KOPT-K1 (cell line): ENCODE data around the gene AUTS2.

ENCODE experiments used
- H3K27ac ChIP-seq: fragments of 200-600 bp; sonication (generic); 2 replicates; pipeline ENCODE4 v1.5.1; 2016; ENCODE audit warnings: antibody characterized with exemption, mild to moderate bottlenecking, low read depth, low read length; ENCODE audit not compliant: poor library complexity, severe bottlenecking
- H3K36me3 ChIP-seq: fragments of 200-600 bp; sonication (generic); 2 replicates; pipeline ENCODE4 v1.5.1; 2017; ENCODE audit warnings: antibody characterized with exemption, mild to moderate bottlenecking, low read length, moderate library complexity; ENCODE audit not compliant: insufficient read depth
- H3K9me3 ChIP-seq: fragments of 200-600 bp; sonication (generic); 2 replicates; pipeline ENCODE4 v1.5.1; 2017; ENCODE audit warnings: antibody characterized with exemption, low read length, mild to moderate bottlenecking; ENCODE audit not compliant: insufficient read depth, poor library complexity, severe bottlenecking

The AUTS2 gene

DNA sequence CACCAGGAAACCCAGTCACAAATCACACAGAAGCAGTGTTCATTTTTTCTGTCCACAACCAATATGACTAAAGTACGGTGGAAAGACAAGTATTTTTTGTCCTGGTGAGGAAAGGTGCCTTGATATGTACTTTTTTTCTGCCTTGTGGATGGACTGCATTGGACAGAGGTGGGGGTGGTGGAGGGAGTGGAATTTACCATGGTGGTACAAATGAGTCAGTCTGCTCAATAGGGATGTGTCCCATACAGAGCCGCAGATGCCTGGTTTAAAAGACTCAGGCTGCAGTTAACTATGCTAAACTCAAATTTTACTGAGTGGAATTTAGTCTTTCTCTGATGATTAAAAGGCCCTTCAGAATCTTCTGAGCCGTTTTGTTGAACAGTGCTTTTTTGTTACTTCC is 859.2 kb downstream of the AUTS2 start:
- no peaks in the 10 kb centered on the region for H3K9me3 ChIP-seq
- H3K36me3 ChIP-seq, result no peaks in the 10 kb centered on the region
- no peak overlapping the region for H3K27ac ChIP-seq

DNA sequence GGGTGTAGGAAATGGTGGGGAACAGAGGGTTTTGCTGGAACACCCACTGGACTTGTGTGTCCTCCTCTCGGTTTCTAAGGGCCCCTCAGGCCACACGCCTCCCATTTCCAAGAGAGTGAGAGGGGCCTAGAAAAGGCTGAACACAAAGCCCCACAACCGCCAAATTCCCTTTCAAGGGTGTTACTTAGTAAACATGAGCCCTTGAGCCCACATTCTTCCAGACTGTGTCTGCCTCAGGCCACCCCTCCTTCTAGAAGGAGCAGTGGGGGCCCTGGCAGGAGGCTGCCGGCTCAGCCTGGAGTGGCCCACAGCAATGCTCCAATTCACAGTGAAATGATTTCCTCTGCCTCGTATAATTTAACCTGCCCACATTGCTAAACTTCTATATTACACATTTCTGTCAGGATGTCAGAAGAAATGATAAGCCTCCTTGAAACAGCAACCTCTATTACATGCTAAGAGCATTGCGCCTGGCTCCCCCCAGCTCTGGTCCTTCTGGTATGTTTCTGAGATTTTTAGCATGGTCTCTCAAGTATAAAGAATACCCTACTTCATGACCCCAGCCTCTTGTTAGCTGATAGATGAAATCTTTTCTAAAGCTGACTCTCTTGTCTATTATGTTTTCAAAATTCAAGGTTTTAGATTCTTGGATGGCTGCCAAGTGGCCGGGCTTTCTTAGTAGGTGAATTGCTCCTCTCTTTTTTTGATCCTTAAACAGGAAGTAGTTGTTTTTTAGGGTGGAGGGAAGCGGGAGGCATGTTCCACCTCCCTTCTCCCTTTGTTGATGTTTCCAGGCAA is 859.8 kb downstream of the AUTS2 start:
- Histone ChIP-seq H3K36me3 (no peaks in the 10 kb centered on the region), H3K27ac (no peak overlapping the region), H3K9me3 (no peaks in the 10 kb centered on the region)

GRCh38 chr7:70458745-70459144 is 860.5 kb downstream of the AUTS2 start:
- Histone ChIP-seq H3K36me3 (no peaks in the 10 kb centered on the region), H3K27ac (no peak overlapping the region), H3K9me3 (no peaks in the 10 kb centered on the region)

DNA sequence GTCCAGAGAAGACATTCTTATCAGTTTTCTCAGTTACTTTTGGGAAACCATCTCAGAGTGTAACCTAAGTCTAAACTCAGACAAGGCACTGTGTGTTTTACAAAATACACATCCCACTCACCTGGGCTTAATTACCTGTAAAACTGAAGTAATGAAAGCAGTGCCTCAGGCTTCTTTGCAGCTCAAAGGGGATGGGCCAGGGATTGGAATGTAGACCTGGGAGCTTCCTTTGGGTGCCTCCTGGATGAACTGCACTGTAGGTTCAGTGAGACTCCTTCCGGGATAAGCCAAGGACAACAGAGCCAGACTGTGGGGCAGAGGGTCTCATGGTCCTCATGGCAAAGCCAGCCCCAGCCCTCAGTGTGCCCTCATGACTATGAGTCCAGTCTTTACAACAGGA is 861.3 kb downstream of the AUTS2 start:
- no peak overlapping the region for H3K27ac ChIP-seq
- H3K9me3 ChIP-seq, result no peaks in the 10 kb centered on the region
- H3K36me3 ChIP-seq, result no peaks in the 10 kb centered on the region

DNA sequence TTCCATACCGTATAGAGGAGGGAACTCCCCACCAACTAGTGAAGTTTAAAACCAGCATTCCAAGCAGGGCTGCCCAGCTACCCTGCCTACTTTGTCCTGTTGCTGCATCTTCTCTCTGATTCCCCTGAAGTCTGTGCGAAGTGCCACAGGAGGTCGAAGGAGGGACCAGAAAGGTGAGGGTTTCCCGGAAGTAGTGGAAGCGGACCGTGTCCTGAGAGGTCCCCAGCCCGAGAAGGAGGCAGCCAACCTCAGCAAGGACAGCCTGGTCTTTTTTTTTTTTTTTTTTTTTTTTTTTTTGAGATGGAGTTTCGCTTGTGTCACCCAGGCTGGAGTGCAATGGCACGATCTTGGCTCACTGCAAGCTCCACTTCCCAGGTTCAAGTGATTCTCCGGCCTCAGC is 861.8 kb downstream of the AUTS2 start:
- no peaks in the 10 kb centered on the region for H3K9me3 ChIP-seq
- H3K36me3 ChIP-seq, result no peaks in the 10 kb centered on the region
- no peak overlapping the region for H3K27ac ChIP-seq

DNA sequence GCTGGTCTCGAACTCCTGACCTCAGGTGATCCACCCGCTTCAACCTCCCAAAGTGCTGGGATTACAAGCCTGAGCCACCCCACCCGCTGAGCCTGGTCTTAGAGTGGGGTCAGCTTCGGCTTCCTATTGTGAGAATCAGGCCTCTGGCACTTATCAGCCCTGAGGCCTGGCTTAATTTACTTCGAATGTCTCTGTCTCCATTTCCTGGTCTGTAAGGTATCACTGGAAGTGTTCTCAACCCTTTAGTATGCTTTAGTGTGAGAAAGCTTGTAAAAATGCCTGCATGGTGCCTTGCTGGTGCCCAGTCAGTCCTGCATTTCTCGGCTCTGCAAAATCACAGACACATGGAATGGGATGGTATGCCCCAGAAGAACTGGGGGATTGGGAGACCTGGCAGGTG is 862.3 kb downstream of the AUTS2 start:
- Histone ChIP-seq H3K9me3 (no peaks in the 10 kb centered on the region), H3K27ac (no peak overlapping the region), H3K36me3 (no peaks in the 10 kb centered on the region)

- Histone ChIP-seq H3K36me3 (no peaks in the 10 kb centered on the region), H3K9me3 (no peaks in the 10 kb centered on the region)
These were observed 865.2 kb downstream of the AUTS2 start for GRCh38 chr7:70463352-70463938.

DNA sequence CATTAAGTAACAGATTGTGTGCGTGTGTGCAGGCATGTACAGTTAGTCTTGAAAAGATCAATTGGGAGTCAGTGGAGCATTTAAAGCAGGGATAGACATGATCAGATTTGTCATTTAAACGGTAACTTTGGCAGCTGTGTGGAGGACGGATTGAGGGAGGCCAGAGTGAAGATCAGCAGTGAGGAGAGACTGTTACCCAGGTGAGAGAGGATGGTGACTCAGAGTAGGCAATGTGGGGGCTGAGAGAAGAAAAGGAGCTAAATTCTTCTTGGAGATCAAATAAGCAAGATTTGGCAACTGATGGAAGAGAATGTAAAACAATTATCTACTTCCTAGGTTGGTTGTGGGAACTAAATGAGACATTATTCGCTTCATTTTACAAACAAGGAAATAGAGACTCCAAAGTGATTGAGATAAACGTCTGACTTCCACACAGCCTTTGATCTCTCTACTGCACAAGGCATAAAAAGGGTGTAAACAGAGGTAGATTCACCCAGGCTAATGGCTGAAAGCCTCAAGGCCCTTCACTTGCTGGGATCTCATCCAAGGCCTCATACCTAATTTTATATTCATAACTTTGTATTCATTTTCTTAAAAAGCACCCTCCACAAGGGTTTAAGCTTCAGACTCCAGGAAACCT is 868.6 kb downstream of the AUTS2 start:
- Histone ChIP-seq H3K36me3 (no peaks in the 10 kb centered on the region), H3K9me3 (no peaks in the 10 kb centered on the region), H3K27ac (no peak overlapping the region)

More at GRCh38 chr7:70463352-70463938, 865.2 kb downstream of the AUTS2 start:
- H3K27ac ChIP-seq, result no peak overlapping the region

- Histone ChIP-seq H3K27ac (no peak overlapping the region), H3K9me3 (no peaks in the 10 kb centered on the region), H3K36me3 (no peaks in the 10 kb centered on the region)
These were observed 872.5 kb downstream of the AUTS2 start for GRCh38 chr7:70470746-70471145.

DNA sequence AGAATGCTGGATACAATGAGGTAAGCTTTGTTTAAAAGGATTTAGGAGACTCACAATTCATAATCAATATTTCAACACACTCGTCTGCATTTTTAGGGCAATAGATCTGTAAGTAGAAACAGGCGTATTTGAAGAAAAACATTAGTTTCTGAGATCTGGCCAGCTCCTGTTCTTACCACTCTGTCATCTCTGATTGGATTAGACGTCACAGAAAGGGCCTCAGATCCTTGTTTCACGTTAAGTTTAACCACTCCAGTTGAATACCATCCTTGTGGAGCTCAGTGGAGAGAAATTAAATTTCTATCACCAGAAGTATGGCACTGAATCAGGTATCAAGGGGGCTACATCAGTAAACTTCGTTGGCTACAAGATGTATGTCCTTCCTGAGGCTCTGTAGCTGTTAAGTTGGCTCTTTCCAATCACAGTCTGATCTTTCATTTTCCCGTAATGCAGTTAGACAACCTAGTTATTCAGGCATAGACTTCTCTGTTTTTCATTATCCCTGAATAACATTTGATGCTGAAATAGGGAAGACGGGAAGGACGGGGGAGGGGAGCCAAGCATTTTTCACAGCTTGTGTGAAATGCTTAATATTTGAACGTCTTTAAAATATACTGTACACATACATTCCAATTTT is 874.4 kb downstream of the AUTS2 start:
- no peak overlapping the region for H3K27ac ChIP-seq
- no peaks in the 10 kb centered on the region for H3K9me3 ChIP-seq
- H3K36me3 ChIP-seq, result no peaks in the 10 kb centered on the region

DNA sequence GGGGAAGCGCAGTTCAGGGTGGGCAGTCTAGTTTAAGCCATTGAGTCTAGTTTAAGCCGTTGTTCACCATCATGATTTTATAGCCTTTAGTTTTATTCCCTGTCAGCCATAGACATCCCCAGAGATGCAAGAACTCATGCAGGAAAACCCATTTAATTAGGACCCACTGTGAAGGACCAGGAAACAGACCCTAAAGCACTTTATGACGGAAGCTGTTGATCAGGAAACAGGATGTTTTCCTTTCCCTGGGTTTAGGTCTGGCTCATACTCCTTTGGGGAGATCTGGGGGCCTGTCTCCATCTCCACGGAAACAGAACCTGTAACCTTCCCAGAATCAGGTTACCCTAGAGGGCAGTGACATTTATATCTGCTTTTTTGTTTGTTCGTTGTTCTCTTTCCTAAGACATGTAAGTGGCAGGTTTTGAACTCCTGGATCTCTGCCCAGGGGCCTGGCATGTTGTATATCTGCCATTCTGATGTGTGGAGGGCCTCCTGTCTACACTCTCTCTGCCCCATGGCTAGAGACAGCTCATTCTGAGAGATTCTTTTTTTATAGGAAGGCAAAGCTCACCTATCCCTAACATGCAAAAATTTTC is 876.5 kb downstream of the AUTS2 start:
- H3K9me3 ChIP-seq, result no peaks in the 10 kb centered on the region
- H3K27ac ChIP-seq, result no peak overlapping the region
- no peaks in the 10 kb centered on the region for H3K36me3 ChIP-seq

GRCh38 chr7:70477036-70478010 is 879.0 kb downstream of the AUTS2 start:
- H3K36me3 ChIP-seq, result no peaks in the 10 kb centered on the region
- H3K27ac ChIP-seq, result no peak overlapping the region
- no peaks in the 10 kb centered on the region for H3K9me3 ChIP-seq

- H3K36me3 ChIP-seq, result no peaks in the 10 kb centered on the region
- H3K9me3 ChIP-seq, result no peaks in the 10 kb centered on the region
- no peak overlapping the region for H3K27ac ChIP-seq
These were observed 881.1 kb downstream of the AUTS2 start for GRCh38 chr7:70479153-70480021.
